Esophagus squamous epithelium (tissue), 5 donors: ENCODE measurements around the gene USP50. TPM values are rescaled to one million over a fixed set of nuclear protein-coding genes. Genes with fewer than 3 reads are reported as not detected.

Experiments used
- DNase-seq: peaks from one replicate; lab custom pipeline; 2025; lab: John Stamatoyannopoulos, UW
- H3K27ac ChIP-seq, 4 donors: fragments of 200-600 bp; sonication (generic); one replicate each; pipeline ENCODE4 v1.5.1; 2016 to 2019; ENCODE audit warnings: mild to moderate bottlenecking in 1 of 4
- H3K27me3 ChIP-seq, 4 donors: fragments of 200-600 bp; sonication (generic); 1 replicate in 3 of 4; 2 replicates in 1 of 4; pipeline versions ENCODE4 v1.5.1 to v1.6.0; 2017 to 2021; ENCODE audit warnings: antibody characterized with exemption in 1 of 4
- H3K36me3 ChIP-seq, 3 donors: fragments of 200-600 bp; sonication (generic); one replicate each; pipeline ENCODE4 v1.5.1; 2016 to 2019
- H3K4me1 ChIP-seq, 3 donors: fragments of 200-600 bp; sonication (generic); one replicate each; pipeline ENCODE4 v1.5.1; 2017 to 2019
- H3K4me3 ChIP-seq, 4 donors: fragments of 200-600 bp; sonication (generic); 1 replicate in 3 of 4; 2 replicates in 1 of 4; pipeline ENCODE4 v1.5.1; 2016 to 2019; ENCODE audit warnings: mild to moderate bottlenecking in 2 of 4, moderate library complexity in 1 of 4
- H3K9me3 ChIP-seq, 3 donors: fragments of 200-600 bp; sonication (generic); one replicate each; pipeline ENCODE4 v1.5.1; 2016 to 2019
- POLR2A ChIP-seq, 4 donors: fragments of 450-650 bp; IDR thresholded peaks; one replicate each; pipeline ENCODE4 v1.6.1; 2017; ENCODE audit warnings: antibody characterized with exemption in 4 of 4, mild to moderate bottlenecking in 4 of 4, moderate library complexity in 3 of 4
- WGBS, 2 donors: methylation state at CpG; one replicate each; pipeline ENCODE4 v1.1.5; 2018; 5-methylcytosine and 5-hydroxymethylcytosine counted together
- intact Hi-C: fragments of 100-400 bp; cut with DNase I; formaldehyde crosslinking; loops from one replicate; pipeline ENCODE4 v1.15.0; 2022
- total RNA-seq, 4 donors: library from RNA; depleted of rRNA; stranded (reverse); fragments of >200 nt; gene quantifications; one replicate each; pipeline ENCODE4 v1.1.0, GENCODE V29; 2016
- TF ChIP-seq, protein P1 (sequence below), 6 experiments: fragments of 450-650 bp in 4 of 6; fragments of 200-600 bp in 2 of 6; sonication (generic) in 2 of 6; IDR thresholded peaks; one replicate each; pipeline ENCODE4 v1.5.1; 2016 to 2019; ENCODE audit warnings: antibody characterized with exemption in 6 of 6, mild to moderate bottlenecking in 4 of 6, moderate library complexity in 4 of 6
- donor health status: DM: yes; HTN: yes; CAD: no.

The USP50 gene
- total RNA-seq, 4 donors from 2014 or later, result 0.95 TPM; not detected in 3

DNA sequence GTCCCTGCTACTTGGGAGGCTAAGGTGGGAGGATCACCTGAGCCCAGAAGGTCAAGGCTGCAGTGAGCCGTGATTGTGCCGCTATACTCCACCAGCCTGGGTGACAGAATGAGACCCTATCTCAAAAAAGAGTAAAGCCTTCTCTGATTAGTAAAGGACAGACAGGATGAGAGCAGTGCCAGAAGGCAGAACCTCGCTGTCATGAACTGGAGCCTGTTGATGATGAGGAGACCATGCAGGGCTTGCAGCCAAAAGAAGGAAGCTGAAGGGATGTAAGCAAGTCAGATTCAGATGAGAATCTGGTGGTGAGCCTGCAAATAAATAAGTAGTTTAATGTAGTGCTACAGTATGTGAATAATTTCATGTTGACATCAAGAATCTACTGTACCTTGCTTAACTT lies 52.8 kb downstream of the USP50 start:
- 94% methylated on average over 3 of the region's 3 CpGs for WGBS, 2 donors
- peaks cover 12 to 99% (median 39%) of the 10 kb centered on the region in 3 donors for H3K36me3 ChIP-seq
- intact Hi-C loops, result no loop called here
- TF ChIP-seq, protein P1, sequence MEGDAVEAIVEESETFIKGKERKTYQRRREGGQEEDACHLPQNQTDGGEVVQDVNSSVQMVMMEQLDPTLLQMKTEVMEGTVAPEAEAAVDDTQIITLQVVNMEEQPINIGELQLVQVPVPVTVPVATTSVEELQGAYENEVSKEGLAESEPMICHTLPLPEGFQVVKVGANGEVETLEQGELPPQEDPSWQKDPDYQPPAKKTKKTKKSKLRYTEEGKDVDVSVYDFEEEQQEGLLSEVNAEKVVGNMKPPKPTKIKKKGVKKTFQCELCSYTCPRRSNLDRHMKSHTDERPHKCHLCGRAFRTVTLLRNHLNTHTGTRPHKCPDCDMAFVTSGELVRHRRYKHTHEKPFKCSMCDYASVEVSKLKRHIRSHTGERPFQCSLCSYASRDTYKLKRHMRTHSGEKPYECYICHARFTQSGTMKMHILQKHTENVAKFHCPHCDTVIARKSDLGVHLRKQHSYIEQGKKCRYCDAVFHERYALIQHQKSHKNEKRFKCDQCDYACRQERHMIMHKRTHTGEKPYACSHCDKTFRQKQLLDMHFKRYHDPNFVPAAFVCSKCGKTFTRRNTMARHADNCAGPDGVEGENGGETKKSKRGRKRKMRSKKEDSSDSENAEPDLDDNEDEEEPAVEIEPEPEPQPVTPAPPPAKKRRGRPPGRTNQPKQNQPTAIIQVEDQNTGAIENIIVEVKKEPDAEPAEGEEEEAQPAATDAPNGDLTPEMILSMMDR (IDR thresholded peaks at IDR 0.05), result no peak
- no peak for TF ChIP-seq POLR2A (IDR thresholded peaks at IDR 0.05)
- no peak overlapping the region for H3K27ac ChIP-seq
- H3K27me3 ChIP-seq, result no peaks in the 10 kb centered on the region
- H3K4me3 ChIP-seq, result no peak overlapping the region
- no peaks in the 10 kb centered on the region for H3K9me3 ChIP-seq
- DNase-seq, result no peak
- H3K4me1 ChIP-seq, result no peaks in the 10 kb centered on the region

DNA sequence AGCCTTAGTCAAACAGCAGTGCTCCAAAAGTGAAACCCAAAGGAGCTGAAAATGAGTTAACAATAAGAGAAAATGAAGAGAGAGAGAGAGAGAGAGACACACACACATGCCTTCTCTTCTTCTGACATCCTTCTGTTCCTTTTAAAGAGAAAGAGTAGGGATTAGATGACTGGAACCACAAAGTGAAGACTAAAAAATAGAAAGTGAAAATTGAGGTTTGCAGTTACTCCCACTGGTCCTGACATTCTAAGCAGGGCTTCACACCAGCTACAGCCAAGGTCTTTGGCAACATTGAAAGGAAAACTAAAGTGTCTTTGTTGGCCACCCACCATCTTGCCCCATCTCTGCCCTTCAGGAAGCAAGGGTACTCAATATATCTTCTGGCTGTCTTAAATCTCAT lies 59.2 kb downstream of the USP50 start:
- TF ChIP-seq POLR2A (IDR thresholded peaks at IDR 0.05), result no peak
- TF ChIP-seq, protein P1 (IDR thresholded peaks at IDR 0.05), result no peak
- Histone ChIP-seq H3K27ac (no peak overlapping the region), H3K27me3 (no peaks in the 10 kb centered on the region), H3K36me3 (peaks cover 8 to 97% (median 16%) of the 10 kb centered on the region in 3 donors), H3K4me1 (no peaks in the 10 kb centered on the region), H3K9me3 (no peaks in the 10 kb centered on the region), H3K4me3 (no peak overlapping the region)
- DNase-seq, result no peak
- intact Hi-C loops, result no loop called here

DNA sequence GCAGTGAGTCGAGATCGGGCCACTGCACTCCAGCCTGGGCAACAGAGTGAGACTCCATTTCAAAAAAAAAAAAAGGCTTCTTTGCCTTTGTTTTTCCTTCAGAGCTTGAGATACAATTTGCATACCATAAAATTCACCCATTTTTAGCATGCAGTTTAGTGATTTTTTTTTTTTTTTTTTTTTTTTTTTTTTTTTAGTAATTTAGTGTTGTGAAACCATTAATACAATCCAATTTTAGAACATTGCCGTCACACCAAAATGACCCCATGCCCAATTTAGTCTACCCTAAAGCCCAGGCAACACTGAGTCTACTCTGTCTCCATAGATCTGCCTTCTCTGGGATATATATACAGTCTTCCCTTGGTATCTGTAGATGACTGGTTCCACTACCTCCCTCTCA lies 61.1 kb downstream of the USP50 start:
- H3K36me3 ChIP-seq, result peaks cover 0 to 97% (median 2%) of the 10 kb centered on the region in 3 donors
- H3K27me3 ChIP-seq, result no peaks in the 10 kb centered on the region
- no peaks in the 10 kb centered on the region for H3K9me3 ChIP-seq
- H3K27ac ChIP-seq, result no peak overlapping the region
- intact Hi-C loops, result no loop called here
- WGBS, 2 donors, result 80 to 95% methylated on average over 3 of the region's 3 CpGs
- no peaks in the 10 kb centered on the region for H3K4me1 ChIP-seq
- no peak for TF ChIP-seq POLR2A (IDR thresholded peaks at IDR 0.05)
- TF ChIP-seq, protein P1 (IDR thresholded peaks at IDR 0.05), result no peak
- no peak overlapping the region for H3K4me3 ChIP-seq
- no peak for DNase-seq

DNA sequence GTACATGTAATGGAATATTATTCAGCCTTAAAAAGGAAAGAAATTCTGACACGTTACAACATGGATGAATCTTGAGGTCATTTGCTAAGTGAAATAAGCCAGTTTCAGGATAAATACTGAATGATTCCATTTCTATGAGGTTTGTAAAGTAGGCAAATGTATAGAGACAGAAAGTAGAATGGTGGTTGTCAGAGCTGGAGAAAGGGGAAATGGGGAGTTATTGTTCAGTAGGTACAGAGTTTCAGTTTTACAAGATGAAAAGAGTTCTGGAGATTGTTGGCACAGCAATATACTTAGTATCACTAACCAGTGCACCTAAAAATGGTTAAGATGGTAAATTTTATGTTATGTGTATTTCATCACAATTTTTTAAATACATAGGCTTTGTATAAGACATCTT lies 61.7 kb downstream of the USP50 start:
- Histone ChIP-seq H3K27me3 (no peaks in the 10 kb centered on the region), H3K4me1 (no peaks in the 10 kb centered on the region), H3K4me3 (no peak overlapping the region), H3K27ac (no peak overlapping the region), H3K9me3 (no peaks in the 10 kb centered on the region), H3K36me3 (peaks cover 0 to 97% (median 0%) of the 10 kb centered on the region in 3 donors)
- no peak for TF ChIP-seq POLR2A (IDR thresholded peaks at IDR 0.05)
- TF ChIP-seq, protein P1 (IDR thresholded peaks at IDR 0.05), result no peak
- no peak for DNase-seq
- intact Hi-C loops, result no loop called here
- 73 to 96% methylated on average over 1 of the region's 1 CpG for WGBS, 2 donors

DNA sequence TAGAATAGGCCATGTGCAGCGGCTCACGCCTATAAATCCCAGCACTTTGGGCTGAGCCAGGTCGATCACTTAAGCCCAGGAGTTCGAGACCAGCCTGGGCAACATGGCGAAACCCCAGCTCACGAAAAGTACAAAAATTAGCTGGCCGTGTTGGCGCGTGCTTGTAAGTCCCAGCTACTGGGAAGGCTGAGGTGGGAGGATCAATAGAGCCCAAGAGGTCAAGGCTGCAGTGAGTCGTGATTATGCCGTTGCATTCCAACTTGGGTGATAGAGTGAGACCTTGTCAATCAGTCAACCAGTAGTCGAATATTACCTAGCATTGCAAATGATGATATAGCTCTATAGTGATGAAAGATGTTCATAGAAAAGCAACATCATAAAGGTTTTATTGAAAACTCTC lies 70.3 kb downstream of the USP50 start:
- DNase-seq, result no peak
- no peak overlapping the region for H3K4me3 ChIP-seq
- H3K4me1 ChIP-seq, result no peaks in the 10 kb centered on the region

DNA sequence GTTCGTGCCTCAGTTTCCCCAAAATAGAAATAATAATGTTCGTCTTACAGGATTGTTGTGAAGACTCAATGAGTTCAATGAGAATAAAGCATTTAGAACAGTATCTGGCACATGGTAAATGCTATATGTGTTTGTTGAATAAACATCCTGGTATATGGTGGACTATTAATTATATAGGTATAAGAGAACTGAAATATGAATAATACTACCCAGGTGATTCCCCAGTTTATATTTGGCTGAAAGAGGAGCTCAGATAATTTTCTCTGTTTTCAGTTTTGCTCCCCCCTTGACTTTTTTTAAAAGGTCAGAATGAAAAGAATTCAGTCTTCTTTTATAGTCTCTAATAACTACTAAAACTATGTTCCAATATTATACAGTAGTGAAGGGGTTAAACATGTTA lies 75.4 kb downstream of the USP50 start:
- Histone ChIP-seq H3K9me3 (no peaks in the 10 kb centered on the region), H3K27me3 (no peaks in the 10 kb centered on the region), H3K4me1 (no peaks in the 10 kb centered on the region), H3K4me3 (no peak overlapping the region), H3K27ac (no peak overlapping the region), H3K36me3 (peaks cover 4 to 99% (median 5%) of the 10 kb centered on the region in 3 donors)
- WGBS, 2 donors, result 83 to 97% methylated on average over 2 of the region's 2 CpGs
- DNase-seq, result no peak
- intact Hi-C loops, result no loop called here
- no peak for TF ChIP-seq POLR2A (IDR thresholded peaks at IDR 0.05)
- TF ChIP-seq, protein P1 (IDR thresholded peaks at IDR 0.05), result no peak

More for the DNA sequence above, 70.3 kb downstream of the USP50 start:
- intact Hi-C loops, result no loop called here
- WGBS, 2 donors, result 90 to 95% methylated on average over 11 to 12 of the region's 12 CpGs
- no peak overlapping the region for H3K27ac ChIP-seq
- H3K9me3 ChIP-seq, result no peaks in the 10 kb centered on the region
- H3K27me3 ChIP-seq, result no peaks in the 10 kb centered on the region
- no peak for TF ChIP-seq POLR2A (IDR thresholded peaks at IDR 0.05)
- H3K36me3 ChIP-seq, result peaks cover 0 to 98% (median 19%) of the 10 kb centered on the region in 3 donors
